LNCAP (cell line): ENCODE data around the gene MAPK1.

Experiments
- TF ChIP-seq, protein P1 (sequence below): fragments of 450-650 bp; IDR thresholded peaks from 2 replicates; pipeline ENCODE4 v1.5.1; 2017; ENCODE audit warnings: mild to moderate bottlenecking

MAPK1 gene

GRCh38 chr22:21718499-21718898 lies 148.9 kb downstream of the MAPK1 start:
- TF ChIP-seq, protein P1, sequence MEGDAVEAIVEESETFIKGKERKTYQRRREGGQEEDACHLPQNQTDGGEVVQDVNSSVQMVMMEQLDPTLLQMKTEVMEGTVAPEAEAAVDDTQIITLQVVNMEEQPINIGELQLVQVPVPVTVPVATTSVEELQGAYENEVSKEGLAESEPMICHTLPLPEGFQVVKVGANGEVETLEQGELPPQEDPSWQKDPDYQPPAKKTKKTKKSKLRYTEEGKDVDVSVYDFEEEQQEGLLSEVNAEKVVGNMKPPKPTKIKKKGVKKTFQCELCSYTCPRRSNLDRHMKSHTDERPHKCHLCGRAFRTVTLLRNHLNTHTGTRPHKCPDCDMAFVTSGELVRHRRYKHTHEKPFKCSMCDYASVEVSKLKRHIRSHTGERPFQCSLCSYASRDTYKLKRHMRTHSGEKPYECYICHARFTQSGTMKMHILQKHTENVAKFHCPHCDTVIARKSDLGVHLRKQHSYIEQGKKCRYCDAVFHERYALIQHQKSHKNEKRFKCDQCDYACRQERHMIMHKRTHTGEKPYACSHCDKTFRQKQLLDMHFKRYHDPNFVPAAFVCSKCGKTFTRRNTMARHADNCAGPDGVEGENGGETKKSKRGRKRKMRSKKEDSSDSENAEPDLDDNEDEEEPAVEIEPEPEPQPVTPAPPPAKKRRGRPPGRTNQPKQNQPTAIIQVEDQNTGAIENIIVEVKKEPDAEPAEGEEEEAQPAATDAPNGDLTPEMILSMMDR: no peak

- TF ChIP-seq, protein P1: no peak
These were observed 152.7 kb downstream of the MAPK1 start for GRCh38 chr22:21714786-21715185.

GRCh38 chr22:21714059-21714770 lies 153.2 kb downstream of the MAPK1 start:
- TF ChIP-seq, protein P1: no peak

DNA sequence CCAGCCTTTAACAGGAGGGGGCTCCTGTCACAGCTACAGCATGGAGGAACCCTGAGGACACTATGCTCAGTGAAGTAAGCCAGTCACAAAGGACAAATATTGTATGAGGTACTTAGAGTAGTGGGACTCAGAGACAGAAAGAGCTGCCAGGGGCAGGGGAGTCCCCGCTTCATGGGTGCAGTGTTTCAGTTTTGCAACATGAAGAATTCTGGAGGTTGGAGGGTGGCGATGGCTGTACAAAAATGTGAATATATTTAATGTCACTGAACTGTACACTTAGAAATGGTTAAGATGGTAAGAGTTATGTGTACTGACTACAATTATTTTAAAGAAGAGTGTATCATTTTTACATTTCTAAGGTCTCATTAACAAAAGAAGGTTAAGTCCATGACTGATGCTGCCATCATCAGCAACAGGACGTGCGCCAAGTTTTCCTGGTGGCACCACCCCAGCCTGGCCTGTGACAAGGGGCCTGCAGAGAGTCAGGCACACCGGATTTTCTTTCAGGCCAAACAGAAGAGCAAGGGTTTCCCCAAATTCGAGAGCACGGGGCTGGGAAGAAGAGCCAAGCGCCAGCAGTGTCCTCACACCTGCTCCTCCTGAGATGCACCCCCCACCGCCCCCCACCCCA lies 153.9 kb downstream of the MAPK1 start:
- TF ChIP-seq, protein P1: no peak

DNA sequence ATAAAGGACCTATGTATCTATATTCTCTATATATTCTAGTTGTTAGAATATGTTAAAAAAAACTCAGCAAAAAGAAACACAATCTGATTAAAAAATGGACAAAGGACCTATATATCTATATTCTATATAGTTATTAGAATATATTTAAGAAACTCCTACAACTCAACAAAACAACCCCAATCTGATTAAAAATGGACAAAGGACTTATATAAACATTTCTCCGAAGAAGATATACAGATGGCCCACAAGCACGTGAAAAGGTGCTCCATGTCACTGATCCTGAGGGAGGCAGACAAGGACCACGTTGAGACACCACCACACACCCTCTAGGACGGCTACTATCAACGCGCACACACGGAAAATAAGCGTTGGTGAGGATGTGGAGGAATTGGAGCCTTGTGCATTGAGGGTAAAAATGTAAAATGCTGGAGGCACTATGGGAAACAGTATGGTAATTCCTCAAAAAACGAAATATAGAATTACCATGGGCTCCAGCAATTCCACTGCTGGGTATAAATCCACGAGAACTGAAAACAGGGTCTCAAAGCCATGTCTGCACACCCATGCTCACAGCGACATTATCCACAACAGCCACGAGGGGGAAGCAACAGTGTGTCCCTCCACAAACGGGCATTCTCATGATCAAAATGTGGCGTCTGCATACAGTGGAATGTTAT lies 154.6 kb downstream of the MAPK1 start:
- TF ChIP-seq, protein P1: peak; percentile 84

DNA sequence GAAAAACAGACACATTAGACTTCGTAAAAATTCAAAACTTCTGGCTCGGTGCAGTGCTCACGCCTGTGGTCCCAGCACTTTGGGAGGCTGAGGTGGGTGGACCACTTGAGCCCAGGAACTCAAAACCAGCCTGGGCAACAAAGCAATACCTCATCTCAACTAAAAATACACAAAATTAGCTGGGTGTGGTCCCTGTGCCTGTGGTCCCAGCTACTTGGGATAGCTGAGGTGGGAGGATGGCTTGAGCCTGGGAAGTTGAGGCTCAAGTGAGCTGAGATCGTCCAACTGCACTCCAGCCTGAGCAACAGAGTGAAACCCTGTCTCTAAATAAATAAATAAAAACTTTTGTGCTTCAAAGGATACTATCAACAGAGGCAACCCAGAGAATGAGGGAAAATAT lies 155.6 kb downstream of the MAPK1 start:
- TF ChIP-seq, protein P1: no peak

GRCh38 chr22:21710156-21710555 lies 157.3 kb downstream of the MAPK1 start:
- TF ChIP-seq, protein P1: no peak
